Measurements from ENCODE around the gene ADSL.

Gene ADSL

GRCh38 chr22:40406063-40406890 lies 60.0 kb downstream of the ADSL start:
- DNase-seq = no peak

GRCh38 chr22:40407021-40407761 lies 60.9 kb downstream of the ADSL start:
- DNase-seq = no peak

- DNase-seq = no peak
These were observed 61.8 kb downstream of the ADSL start for GRCh38 chr22:40407831-40408717.

- no peak for DNase-seq
These were observed 62.7 kb downstream of the ADSL start for GRCh38 chr22:40408718-40409612.

GRCh38 chr22:40409613-40410113 lies 63.4 kb downstream of the ADSL start:
- DNase-seq = no peak

- DNase-seq = no peak
These were observed 64.0 kb downstream of the ADSL start for GRCh38 chr22:40410272-40410671.

- DNase-seq = no peak
These were observed 64.6 kb downstream of the ADSL start for GRCh38 chr22:40410731-40411505.

- no peak for DNase-seq
These were observed 65.2 kb downstream of the ADSL start for GRCh38 chr22:40411506-40411861.

- peak; percentile 72 to 73 for DNase-seq
These were observed 66.1 kb downstream of the ADSL start for GRCh38 chr22:40412441-40412840.

GRCh38 chr22:40413873-40414272 lies 67.6 kb downstream of the ADSL start:
- no peak for DNase-seq

GRCh38 chr22:40414311-40414710 lies 68.0 kb downstream of the ADSL start:
- no peak for DNase-seq

- no peak for DNase-seq
These were observed 68.7 kb downstream of the ADSL start for GRCh38 chr22:40414838-40415505.

GRCh38 chr22:40415531-40416266 lies 69.4 kb downstream of the ADSL start:
- peak; percentile 50 to 58 for DNase-seq

GRCh38 chr22:40416267-40416570 lies 69.9 kb downstream of the ADSL start:
- DNase-seq = no peak

- DNase-seq = no peak
These were observed 70.3 kb downstream of the ADSL start for GRCh38 chr22:40416636-40417035.

GRCh38 chr22:40417041-40417440 lies 70.7 kb downstream of the ADSL start:
- DNase-seq = no peak

GRCh38 chr22:40417881-40418280 lies 71.6 kb downstream of the ADSL start:
- DNase-seq = no peak

- DNase-seq = no peak
These were observed 72.3 kb downstream of the ADSL start for GRCh38 chr22:40418366-40419201.

GRCh38 chr22:40419718-40420117 lies 73.4 kb downstream of the ADSL start:
- no peak for DNase-seq
